Measurements from ENCODE around the gene ACAA2. TPM values are rescaled to one million over a fixed set of nuclear protein-coding genes. Genes with fewer than 3 reads are reported as not detected.

Gene ACAA2
- total RNA-seq, 1 experiment from 2014 or later, result 33.7 TPM

DNA sequence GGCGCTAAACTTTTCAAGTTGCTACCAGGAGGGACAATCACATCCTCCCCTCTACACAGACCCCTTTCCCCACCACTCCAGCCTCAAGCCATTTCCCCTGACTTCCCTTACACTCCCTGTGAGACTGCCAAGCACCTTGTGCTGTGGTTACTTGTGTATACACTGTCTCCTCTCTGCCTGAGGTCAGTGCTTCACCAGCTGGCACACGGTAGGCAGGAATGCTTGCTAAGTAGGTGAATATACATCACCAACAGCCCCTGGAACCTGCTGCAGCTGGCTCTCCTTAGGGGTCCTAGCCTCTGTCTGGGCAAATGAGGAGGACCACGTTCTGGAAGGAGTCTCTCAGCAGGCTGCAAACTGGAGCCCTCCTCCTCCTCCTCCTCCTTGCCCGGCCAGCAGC is 38.3 kb upstream of the ACAA2 start:
- no TSS peak for BruUV-seq (replicated peaks)
- Histone ChIP-seq H3K79me2 (ENCODE audit: low read depth) (no peaks in the 10 kb centered on the region), H3K9me3 (ENCODE audit: insufficient read depth, low read depth) (no peaks in the 10 kb centered on the region), H3K4me3 (no peak overlapping the region), H4K20me1 (ENCODE audit: insufficient read depth) (no peaks in the 10 kb centered on the region), H3K9me2 (ENCODE audit: insufficient read depth) (no peaks in the 10 kb centered on the region), H3F3A (ENCODE audit: insufficient read depth, low read depth) (peaks cover 26% of the 10 kb centered on the region), H3K27ac (no peak overlapping the region), H3K36me3 (ENCODE audit: low read depth) (no peaks in the 10 kb centered on the region), H3K4me2 (no peak overlapping the region), H2AFZ (no peak overlapping the region), H3K27me3 (ENCODE audit: insufficient read depth, low read depth) (no peaks in the 10 kb centered on the region), H3K4me1 (replicated peaks; ENCODE audit: insufficient read depth) (peaks cover 33% of the 10 kb centered on the region)
- DNase-seq, result no peak
- TF ChIP-seq CTCF (conservative IDR thresholded peaks at IDR 0.05) (no peak), EZH2 (IDR thresholded peaks at IDR 0.05; ENCODE audit: low read depth) (no peak)
- ChIA-PET CTCF (no interaction called here), POLR2A (ENCODE audit: unreplicated experiment) (no interaction called here)
- intact Hi-C loops (cut with micrococcal nuclease; ENCODE audit: unreplicated experiment), result no loop called here

- Histone ChIP-seq H3K9me2 (ENCODE audit: insufficient read depth) (no peaks in the 10 kb centered on the region), H3K4me3 (no peak overlapping the region), H3K4me1 (replicated peaks; ENCODE audit: insufficient read depth) (peaks cover 33% of the 10 kb centered on the region), H3K79me2 (ENCODE audit: low read depth) (no peaks in the 10 kb centered on the region), H3K9me3 (ENCODE audit: insufficient read depth, low read depth) (no peaks in the 10 kb centered on the region), H3K27me3 (ENCODE audit: insufficient read depth, low read depth) (no peaks in the 10 kb centered on the region), H3K36me3 (ENCODE audit: low read depth) (no peaks in the 10 kb centered on the region), H3K27ac (no peak overlapping the region), H4K20me1 (ENCODE audit: insufficient read depth) (no peaks in the 10 kb centered on the region), H3F3A (ENCODE audit: insufficient read depth, low read depth) (peaks cover 26% of the 10 kb centered on the region), H2AFZ (no peak overlapping the region), H3K4me2 (no peak overlapping the region)
- POLR2A ChIA-PET (ENCODE audit: unreplicated experiment), result no interaction called here
- intact Hi-C loops (cut with micrococcal nuclease; ENCODE audit: unreplicated experiment), result no loop called here
- no peak for DNase-seq
- TF ChIP-seq CTCF (conservative IDR thresholded peaks at IDR 0.05) (no peak), EZH2 (IDR thresholded peaks at IDR 0.05; ENCODE audit: low read depth) (no peak)
- BruUV-seq (replicated peaks), result no TSS peak
- CTCF ChIA-PET, result interaction anchor here (1.6 kb wide), 1 partner anchor 8 kb away, joined by 5 read pairs; no protein-coding TSS in a partner anchor
These were observed 37.3 kb upstream of the ACAA2 start for GRCh38 chr18:49850636-49851035.

- Histone ChIP-seq H2AFZ (peak overlapping the region; percentile 62; the same call in 1 of the 2 replicates), H3K9me3 (ENCODE audit: insufficient read depth, low read depth) (no peaks in the 10 kb centered on the region), H3K27ac (peak overlapping the region; percentile 90), H3K27me3 (ENCODE audit: insufficient read depth, low read depth) (no peaks in the 10 kb centered on the region), H3K36me3 (ENCODE audit: low read depth) (no peaks in the 10 kb centered on the region), H3K79me2 (ENCODE audit: low read depth) (no peaks in the 10 kb centered on the region), H3K9me2 (ENCODE audit: insufficient read depth) (no peaks in the 10 kb centered on the region), H4K20me1 (ENCODE audit: insufficient read depth) (no peaks in the 10 kb centered on the region), H3K4me2 (peak overlapping the region; percentile 79), H3K4me3 (peak overlapping the region; percentile 43), H3F3A (ENCODE audit: insufficient read depth, low read depth) (peaks cover 26% of the 10 kb centered on the region), H3K4me1 (replicated peaks; ENCODE audit: insufficient read depth) (peaks cover 29% of the 10 kb centered on the region)
- intact Hi-C loops (cut with micrococcal nuclease; ENCODE audit: unreplicated experiment), result loop anchor here (2.0 to 5.0 kb wide), 2 partner anchors 37 to 287 kb away; partner anchors contain the start of genes ACAA2 and LIPG
- ChIA-PET CTCF (interaction anchor here (0.6 to 1.6 kb wide), 2 partner anchors 9 to 1017 kb away, joined by 3 to 5 read pairs; no protein-coding TSS in a partner anchor), POLR2A (ENCODE audit: unreplicated experiment) (interaction anchor here (0.6 to 0.7 kb wide), 4 partner anchors 225 to 1029 kb away, joined by 3 to 5 read pairs (median 4); partner anchors contain the start of gene ME2)
- TF ChIP-seq CTCF (conservative IDR thresholded peaks at IDR 0.05) (no peak), EZH2 (IDR thresholded peaks at IDR 0.05; ENCODE audit: low read depth) (no peak)
- BruUV-seq (replicated peaks), result TSS peak; percentile 82
- peak; percentile 93 to 99 for DNase-seq
These were observed 36.2 kb upstream of the ACAA2 start for GRCh38 chr18:49849331-49850217.

Data from PC-9 (cell line).